Activated T-cell treated with anti-CD3 and anti-CD28 coated beads, Interleukin-2, amount 50 U/mL, for 24 hours (primary cell): Measurements from ENCODE around the gene BRPF1.

Experiments used
- DNase-seq: peaks from one replicate; pipeline ENCODE4 v3.0.0-alpha.2; 2020
- H3K27ac Mint-ChIP-seq: 2 replicates; pipeline ENCODE4 v1.8.0; 2020; ENCODE audit warnings: mild to moderate bottlenecking, mixed read lengths
- H3K27me3 Mint-ChIP-seq: 2 replicates; pipeline ENCODE4 v1.8.0; 2020; ENCODE audit warnings: mixed read lengths
- H3K36me3 Mint-ChIP-seq: 2 replicates; pipeline ENCODE4 v1.8.0; 2020; ENCODE audit warnings: low read depth, mixed read lengths
- H3K4me1 Mint-ChIP-seq: 2 replicates; pipeline ENCODE4 v1.8.0; 2020; ENCODE audit warnings: low read depth, mixed read lengths
- H3K4me3 Mint-ChIP-seq: 2 replicates; pipeline ENCODE4 v1.8.0; 2020; ENCODE audit warnings: mild to moderate bottlenecking, moderate library complexity, mixed read lengths
- H3K9me3 Mint-ChIP-seq: 2 replicates; pipeline ENCODE4 v1.8.0; 2020; ENCODE audit warnings: mixed read lengths

BRPF1 gene

DNA sequence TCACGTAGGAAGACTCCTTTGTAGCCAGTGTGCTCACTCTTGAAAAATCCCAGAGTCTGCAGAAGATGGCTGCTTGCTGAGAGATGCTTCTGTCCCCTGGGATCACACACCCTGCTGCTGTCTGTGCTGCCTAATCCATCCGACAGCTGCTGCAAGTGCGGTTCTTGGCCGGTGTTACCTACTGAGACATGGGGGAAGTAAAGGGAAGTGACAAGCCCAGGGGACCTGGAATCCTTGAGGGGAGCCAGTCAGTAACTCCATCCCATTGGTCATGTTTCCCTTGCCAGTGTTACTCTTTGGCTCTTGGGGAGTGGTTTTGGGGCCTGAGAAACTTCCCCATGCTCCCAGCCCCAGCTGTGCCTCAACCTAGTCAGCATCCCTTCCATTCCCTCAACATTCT lies 36.2 kb upstream of the BRPF1 start:
- H3K27me3 Mint-ChIP-seq, result no peaks in the 10 kb centered on the region
- H3K4me1 Mint-ChIP-seq, result no peaks in the 10 kb centered on the region
- DNase-seq, result no peak
- no peak overlapping the region for H3K4me3 Mint-ChIP-seq
- peaks cover 93% of the 10 kb centered on the region for H3K36me3 Mint-ChIP-seq
- H3K27ac Mint-ChIP-seq, result no peak overlapping the region
- H3K9me3 Mint-ChIP-seq, result no peaks in the 10 kb centered on the region

DNA sequence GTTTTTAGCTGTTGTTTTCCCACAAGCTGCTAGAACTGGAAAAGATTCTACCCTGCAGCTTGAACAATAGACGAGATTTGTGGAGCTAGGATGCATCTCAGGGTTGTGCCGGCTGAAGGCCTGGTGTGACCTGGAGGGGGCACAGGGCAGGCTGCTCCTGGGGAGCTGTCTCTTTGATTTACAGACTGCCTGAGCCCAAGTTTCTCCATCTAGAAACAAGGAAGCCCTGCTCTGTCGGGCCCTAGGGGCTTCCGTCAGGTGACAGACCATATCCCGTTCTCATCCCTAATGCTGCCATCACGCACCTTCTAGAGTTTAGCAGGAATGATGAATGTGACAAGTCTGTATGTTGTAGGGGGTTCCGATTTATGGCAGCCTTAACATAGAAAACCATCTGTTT lies 35.8 kb upstream of the BRPF1 start:
- Mint-ChIP-seq H3K27ac (no peak overlapping the region), H3K9me3 (no peaks in the 10 kb centered on the region), H3K4me3 (no peak overlapping the region), H3K27me3 (no peaks in the 10 kb centered on the region), H3K4me1 (no peaks in the 10 kb centered on the region), H3K36me3 (peaks cover 90% of the 10 kb centered on the region)
- no peak for DNase-seq

DNA sequence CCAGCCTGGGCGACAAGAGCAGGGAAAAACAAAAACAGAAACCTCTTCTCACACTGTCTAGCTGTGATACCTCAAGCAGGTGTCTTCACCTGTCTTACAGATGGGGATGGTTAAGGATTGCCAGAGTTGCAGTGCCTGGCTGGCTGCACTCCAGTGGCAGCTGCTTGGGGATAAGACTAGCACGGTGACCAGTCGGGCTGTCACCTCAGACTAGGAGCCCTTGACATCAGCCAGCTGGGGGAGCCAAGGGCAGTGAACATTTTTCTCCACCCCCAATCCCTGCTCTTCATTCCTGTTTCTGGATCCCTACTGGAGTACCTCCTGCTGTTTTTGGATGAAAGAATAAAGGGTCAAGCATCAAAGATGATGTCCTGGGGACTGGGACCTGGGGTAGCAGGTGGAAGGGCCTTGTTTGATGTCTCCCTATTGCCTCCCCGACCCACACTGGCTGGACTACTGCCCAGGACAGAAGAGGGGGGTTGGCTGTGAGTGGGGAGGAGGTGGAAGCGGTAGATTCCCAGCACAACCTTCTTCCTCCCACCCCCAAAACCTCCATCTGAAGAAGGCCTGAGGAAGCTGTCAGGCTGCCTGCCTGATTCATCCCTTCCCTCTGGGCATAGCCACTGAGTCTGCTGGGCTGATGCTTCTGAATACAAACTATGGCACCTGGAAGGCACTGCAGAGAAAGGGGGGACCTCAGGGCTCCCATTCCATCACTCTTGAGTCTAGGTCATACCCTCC lies 34.9 kb upstream of the BRPF1 start:
- H3K4me1 Mint-ChIP-seq, result no peaks in the 10 kb centered on the region
- H3K4me3 Mint-ChIP-seq, result no peak overlapping the region
- no peaks in the 10 kb centered on the region for H3K9me3 Mint-ChIP-seq
- no peaks in the 10 kb centered on the region for H3K27me3 Mint-ChIP-seq
- peaks cover 90% of the 10 kb centered on the region for H3K36me3 Mint-ChIP-seq
- H3K27ac Mint-ChIP-seq, result no peak overlapping the region
- no peak for DNase-seq

DNA sequence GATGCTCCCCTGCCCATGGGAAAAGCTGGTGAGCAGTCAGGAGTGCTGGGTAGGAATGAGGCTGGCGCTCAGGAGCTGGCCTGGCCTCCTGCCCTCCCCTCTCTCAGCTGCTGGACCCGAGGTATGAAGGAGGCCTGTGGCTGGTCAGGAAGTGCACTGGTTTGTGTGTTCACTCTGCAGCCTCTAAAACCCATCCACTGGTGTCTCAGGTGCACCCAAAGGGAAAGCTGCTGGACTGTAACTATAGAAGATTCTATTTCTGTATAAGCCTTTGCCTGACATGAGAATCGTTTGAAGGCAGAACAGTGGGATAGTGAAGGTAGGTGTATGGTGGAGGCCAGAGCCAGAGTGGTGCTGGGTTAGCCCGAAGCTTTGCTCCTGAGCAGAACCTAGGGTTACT lies 33.6 kb upstream of the BRPF1 start:
- Mint-ChIP-seq H3K27me3 (peaks cover 1% of the 10 kb centered on the region), H3K9me3 (no peaks in the 10 kb centered on the region), H3K27ac (no peak overlapping the region), H3K4me1 (no peaks in the 10 kb centered on the region), H3K36me3 (peaks cover 89% of the 10 kb centered on the region), H3K4me3 (no peak overlapping the region)
- DNase-seq, result no peak

DNA sequence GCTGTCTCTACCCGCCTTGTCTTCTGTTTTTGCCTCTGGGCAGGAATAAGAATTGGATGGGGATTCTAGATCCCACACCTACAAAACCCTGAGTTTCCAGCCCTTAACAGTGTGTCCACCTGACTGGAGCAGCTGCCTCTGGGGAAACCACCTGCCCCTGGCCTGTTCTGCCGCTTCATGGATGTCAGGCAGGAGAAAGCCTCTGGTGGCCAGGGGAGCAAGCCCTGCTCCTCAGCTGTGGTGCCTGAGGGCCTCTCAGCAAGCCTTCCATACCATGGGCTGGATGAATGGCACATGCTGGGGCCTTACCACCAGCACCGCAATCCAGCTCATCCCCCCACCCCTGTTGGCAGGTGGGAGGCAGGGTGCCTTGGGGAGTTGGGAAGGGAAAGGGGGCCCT lies 33.2 kb upstream of the BRPF1 start:
- no peak for DNase-seq
- no peak overlapping the region for H3K4me3 Mint-ChIP-seq
- H3K27ac Mint-ChIP-seq, result no peak overlapping the region
- peaks cover 1% of the 10 kb centered on the region for H3K4me1 Mint-ChIP-seq
- peaks cover 89% of the 10 kb centered on the region for H3K36me3 Mint-ChIP-seq
- H3K27me3 Mint-ChIP-seq, result peaks cover 5% of the 10 kb centered on the region
- no peaks in the 10 kb centered on the region for H3K9me3 Mint-ChIP-seq

DNA sequence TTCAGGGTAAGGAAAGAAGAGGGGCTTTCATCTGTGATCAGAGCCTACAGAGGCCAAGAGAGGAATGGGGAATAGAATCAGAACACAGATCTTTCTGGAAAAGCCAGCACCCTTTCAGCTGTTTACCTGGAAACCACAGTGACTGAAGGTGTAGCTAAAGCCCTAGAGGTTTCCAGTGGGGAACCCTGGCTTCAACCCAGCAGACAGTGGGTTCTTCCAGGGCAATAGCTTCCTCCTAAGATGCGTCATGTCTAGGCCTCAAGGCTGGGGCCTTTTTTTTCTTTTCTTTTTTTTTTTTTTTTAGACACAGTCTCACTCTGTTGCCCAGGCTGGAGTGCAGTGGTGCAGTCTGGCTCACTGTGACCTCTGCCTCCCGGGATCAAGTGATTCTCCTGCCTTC lies 31.0 kb upstream of the BRPF1 start:
- H3K4me3 Mint-ChIP-seq, result no peak overlapping the region
- no peak overlapping the region for H3K27ac Mint-ChIP-seq
- H3K27me3 Mint-ChIP-seq, result peaks cover 21% of the 10 kb centered on the region
- H3K36me3 Mint-ChIP-seq, result peaks cover 69% of the 10 kb centered on the region
- H3K9me3 Mint-ChIP-seq, result no peaks in the 10 kb centered on the region
- peaks cover 12% of the 10 kb centered on the region for H3K4me1 Mint-ChIP-seq
- no peak for DNase-seq

DNA sequence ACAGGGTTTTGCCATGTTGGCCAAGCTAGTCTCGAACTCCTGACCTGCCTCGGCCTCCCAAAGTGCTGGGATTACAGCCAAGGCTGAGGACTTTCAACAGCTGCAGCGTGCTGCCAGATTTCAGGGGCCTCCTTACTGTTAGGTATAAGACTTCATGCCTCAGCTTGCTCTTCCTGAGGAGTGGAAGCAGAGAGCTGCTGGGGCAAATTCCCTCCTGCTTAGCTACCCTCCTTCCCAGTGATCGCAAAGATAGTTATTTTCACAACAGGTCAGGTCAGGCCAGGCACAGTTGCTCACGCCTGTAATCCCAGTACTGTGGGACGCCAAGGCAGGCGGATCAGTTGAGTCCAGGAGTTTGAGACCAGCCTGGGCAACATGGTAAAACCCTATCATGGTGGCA lies 30.5 kb upstream of the BRPF1 start:
- peaks cover 12% of the 10 kb centered on the region for H3K4me1 Mint-ChIP-seq
- H3K27ac Mint-ChIP-seq, result no peak overlapping the region
- no peak overlapping the region for H3K4me3 Mint-ChIP-seq
- H3K36me3 Mint-ChIP-seq, result peaks cover 64% of the 10 kb centered on the region
- H3K27me3 Mint-ChIP-seq, result peaks cover 26% of the 10 kb centered on the region
- no peaks in the 10 kb centered on the region for H3K9me3 Mint-ChIP-seq
- DNase-seq, result no peak

DNA sequence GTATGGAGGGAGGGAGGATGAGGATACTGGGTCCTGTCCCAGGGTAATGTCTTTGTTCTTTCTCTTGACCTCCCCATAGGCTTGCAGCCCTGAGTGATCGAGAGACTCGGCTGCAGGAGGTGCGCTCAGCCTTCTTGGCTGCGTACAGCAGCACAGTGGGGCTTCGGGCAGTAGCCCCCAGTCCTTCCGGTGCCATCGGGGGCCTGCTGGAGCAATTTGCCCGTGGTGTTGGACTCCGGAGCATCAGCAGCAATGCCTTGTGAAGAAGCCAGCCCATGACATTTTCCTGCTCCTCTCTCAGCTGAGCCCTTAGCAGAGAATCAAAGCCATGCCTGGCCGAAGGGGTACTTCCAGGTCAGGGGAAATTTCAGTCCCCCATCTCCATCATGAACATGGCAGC lies 29.8 kb upstream of the BRPF1 start:
- DNase-seq, result no peak
- Mint-ChIP-seq H3K9me3 (no peaks in the 10 kb centered on the region), H3K27ac (no peak overlapping the region), H3K4me1 (peaks cover 12% of the 10 kb centered on the region), H3K4me3 (no peak overlapping the region), H3K27me3 (peaks cover 29% of the 10 kb centered on the region), H3K36me3 (peaks cover 57% of the 10 kb centered on the region)

DNA sequence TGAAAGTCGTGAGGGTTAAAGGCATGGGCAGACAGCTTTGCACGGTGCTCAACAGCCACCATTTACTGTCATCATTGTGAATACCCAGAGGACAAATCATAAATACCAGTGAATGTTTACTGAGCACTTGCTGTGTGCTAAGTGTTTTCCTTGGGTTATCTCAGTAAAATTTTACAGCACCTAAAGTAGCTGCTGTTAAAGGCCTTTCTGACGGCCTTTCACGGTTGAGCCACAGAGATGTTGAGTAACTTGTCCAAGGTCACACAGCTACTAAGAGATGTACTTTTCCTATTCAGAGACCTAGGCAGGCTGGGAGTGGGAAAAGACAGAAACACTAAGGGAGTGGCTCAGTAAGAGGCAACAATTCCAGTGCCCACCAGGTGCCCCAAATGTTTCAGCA lies 28.3 kb upstream of the BRPF1 start:
- H3K27me3 Mint-ChIP-seq, result peaks cover 29% of the 10 kb centered on the region
- no peak overlapping the region for H3K27ac Mint-ChIP-seq
- peaks cover 12% of the 10 kb centered on the region for H3K4me1 Mint-ChIP-seq
- H3K4me3 Mint-ChIP-seq, result no peak overlapping the region
- peaks cover 42% of the 10 kb centered on the region for H3K36me3 Mint-ChIP-seq
- H3K9me3 Mint-ChIP-seq, result no peaks in the 10 kb centered on the region
- DNase-seq, result no peak

DNA sequence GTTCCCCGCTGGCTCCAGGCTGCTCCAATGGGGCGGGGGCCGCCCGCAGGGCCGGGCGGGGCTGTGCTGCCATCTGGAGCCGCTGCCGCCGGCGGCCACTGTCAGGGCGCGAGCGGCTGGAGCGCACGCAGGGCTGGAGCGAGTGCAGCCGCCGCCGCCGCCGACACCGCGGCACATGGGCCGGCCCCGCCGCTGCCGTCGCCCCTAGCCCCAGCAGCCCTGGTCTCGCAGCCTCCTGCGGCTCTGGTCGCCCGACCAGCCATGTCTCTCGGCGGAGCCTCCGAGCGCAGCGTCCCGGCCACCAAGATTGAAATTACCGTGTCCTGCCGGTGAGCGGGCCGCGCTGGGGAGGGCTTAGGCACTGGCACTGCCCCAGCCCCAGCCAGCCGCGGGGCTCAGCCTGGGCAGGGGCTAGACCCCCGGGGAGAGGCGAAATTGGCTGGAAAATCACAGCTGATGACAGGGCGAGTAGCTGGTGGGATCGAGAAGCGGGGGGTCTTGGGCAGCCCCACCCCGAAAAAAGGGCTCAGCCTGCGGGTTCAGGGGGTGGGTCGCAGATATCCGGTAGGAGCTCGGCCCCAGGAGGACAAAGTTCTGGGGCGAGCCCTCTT lies 27.7 kb upstream of the BRPF1 start, which contains the start of gene CPNE9:
Gene CPNE9, plus strand, starts transcription at position 98 of the 611 bp plus-strand sequence. Its CDS starts 164 bp downstream, at position 262.
- Mint-ChIP-seq H3K27me3 (peaks cover 29% of the 10 kb centered on the region), H3K36me3 (peaks cover 37% of the 10 kb centered on the region), H3K4me3 (peak within 1 kb of the TSS; percentile 53)

DNA sequence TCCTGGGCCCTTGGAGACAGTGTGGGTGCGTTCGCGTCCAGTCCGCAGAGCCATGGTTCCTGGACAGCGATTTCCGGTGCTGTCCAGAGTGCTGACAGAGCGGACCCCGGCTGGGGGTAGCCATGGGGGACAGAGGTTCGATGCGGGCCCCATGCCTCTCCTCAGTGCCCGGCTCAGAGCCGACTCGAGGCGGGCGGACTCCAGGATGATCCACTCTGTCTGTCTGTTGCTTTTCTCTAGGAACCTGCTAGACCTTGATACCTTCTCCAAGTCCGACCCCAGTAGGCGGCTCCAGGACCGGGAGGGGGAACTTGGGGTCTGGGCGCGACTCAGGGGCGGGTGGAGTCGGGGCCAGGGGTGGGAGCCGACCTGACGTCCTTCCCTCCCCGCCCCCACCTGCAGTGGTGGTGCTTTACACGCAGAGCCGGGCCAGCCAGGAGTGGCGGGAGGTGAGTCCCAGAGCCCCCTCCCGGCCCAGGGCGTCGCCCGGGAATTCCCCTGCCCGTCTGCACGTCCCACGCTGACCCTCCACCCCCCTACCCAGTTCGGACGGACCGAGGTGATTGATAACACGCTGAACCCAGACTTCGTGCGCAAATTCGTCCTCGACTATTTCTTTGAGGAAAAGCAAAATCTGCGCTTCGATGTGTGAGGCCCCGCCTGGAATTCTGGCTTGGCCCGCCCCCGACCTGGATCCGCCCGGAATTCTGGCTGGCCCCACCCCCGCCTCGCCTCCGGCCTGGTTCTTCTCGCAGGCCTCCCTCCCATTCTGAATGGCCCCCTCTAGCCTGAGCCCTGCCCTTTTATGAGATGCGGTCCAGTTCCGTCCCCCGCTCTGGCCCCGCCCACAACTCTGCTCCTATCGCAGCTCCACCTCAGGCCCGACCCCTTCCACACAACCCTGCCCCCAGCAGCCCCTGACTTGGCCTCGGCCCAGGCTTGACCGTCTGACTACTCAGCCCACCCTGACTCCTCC lies 26.9 kb upstream of the BRPF1 start:
- peaks cover 12% of the 10 kb centered on the region for H3K4me1 Mint-ChIP-seq
- DNase-seq, result peak; percentile 49

More for the DNA sequence above, 27.7 kb upstream of the BRPF1 start, which contains the start of gene CPNE9:
- peaks cover 12% of the 10 kb centered on the region for H3K4me1 Mint-ChIP-seq
- no peak for DNase-seq
- H3K27ac Mint-ChIP-seq, result no peak within 1 kb of the TSS
- H3K9me3 Mint-ChIP-seq, result no peaks in the 10 kb centered on the region

DNA sequence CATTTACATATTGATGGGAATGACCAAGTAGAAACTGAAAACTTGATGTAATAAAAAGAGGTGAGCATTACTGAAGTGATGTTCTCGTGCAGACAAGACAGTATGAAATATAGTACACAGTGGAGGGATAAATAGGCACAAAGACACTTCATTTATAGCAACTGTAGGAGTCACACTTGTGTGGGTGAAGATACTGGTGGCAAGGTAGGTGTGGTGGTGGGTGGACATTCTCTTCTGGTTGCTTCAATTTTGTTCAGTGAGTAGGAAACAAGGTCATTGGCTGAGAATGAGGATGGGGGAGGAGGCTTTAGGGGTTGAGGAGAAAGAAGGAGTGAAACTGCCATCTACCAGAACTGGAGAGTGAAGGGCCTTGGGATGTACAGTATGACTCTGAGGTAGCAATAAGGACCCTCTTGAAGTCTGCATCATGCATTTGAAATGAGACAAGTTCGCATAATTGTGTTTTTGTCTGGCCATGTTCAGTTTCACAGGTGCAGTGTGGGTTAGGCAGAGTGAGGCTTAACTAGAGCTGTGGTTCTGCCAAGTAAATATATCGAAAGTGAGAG lies 21.3 kb upstream of the BRPF1 start:
- H3K9me3 Mint-ChIP-seq, result no peaks in the 10 kb centered on the region
- no peaks in the 10 kb centered on the region for H3K36me3 Mint-ChIP-seq
- DNase-seq, result no peak

More for the DNA sequence above, 26.9 kb upstream of the BRPF1 start:
- no peaks in the 10 kb centered on the region for H3K9me3 Mint-ChIP-seq
- peaks cover 32% of the 10 kb centered on the region for H3K36me3 Mint-ChIP-seq
- no peak overlapping the region for H3K27ac Mint-ChIP-seq
- H3K4me3 Mint-ChIP-seq, result peak overlapping the region; percentile 53
- peaks cover 29% of the 10 kb centered on the region for H3K27me3 Mint-ChIP-seq

DNA sequence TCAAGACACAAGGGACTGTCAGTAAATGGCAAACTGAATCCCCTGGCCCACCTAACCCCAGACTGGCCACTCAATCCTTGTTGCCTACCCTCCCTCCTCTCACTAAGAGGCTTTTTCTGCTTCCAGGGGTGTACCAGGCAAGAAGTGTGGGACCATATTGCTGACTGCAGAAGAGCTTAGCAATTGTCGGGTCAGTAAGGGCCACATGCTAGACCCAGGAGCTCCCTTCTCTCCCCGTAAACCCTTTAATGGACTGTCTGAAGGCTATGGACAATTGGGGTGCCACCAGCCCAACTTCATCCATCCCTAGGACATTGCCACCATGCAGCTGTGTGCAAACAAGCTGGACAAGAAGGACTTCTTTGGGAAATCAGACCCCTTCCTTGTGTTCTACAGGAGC lies 19.1 kb upstream of the BRPF1 start:
- no peak for DNase-seq
- H3K9me3 Mint-ChIP-seq, result no peaks in the 10 kb centered on the region
- H3K27me3 Mint-ChIP-seq, result no peaks in the 10 kb centered on the region
- H3K27ac Mint-ChIP-seq, result no peak overlapping the region
- H3K36me3 Mint-ChIP-seq, result no peaks in the 10 kb centered on the region
- peaks cover 8% of the 10 kb centered on the region for H3K4me1 Mint-ChIP-seq
- H3K4me3 Mint-ChIP-seq, result no peak overlapping the region

More for the DNA sequence above, 21.3 kb upstream of the BRPF1 start:
- no peak overlapping the region for H3K27ac Mint-ChIP-seq
- peaks cover 10% of the 10 kb centered on the region for H3K27me3 Mint-ChIP-seq
- H3K4me1 Mint-ChIP-seq, result peaks cover 3% of the 10 kb centered on the region
- no peak overlapping the region for H3K4me3 Mint-ChIP-seq

DNA sequence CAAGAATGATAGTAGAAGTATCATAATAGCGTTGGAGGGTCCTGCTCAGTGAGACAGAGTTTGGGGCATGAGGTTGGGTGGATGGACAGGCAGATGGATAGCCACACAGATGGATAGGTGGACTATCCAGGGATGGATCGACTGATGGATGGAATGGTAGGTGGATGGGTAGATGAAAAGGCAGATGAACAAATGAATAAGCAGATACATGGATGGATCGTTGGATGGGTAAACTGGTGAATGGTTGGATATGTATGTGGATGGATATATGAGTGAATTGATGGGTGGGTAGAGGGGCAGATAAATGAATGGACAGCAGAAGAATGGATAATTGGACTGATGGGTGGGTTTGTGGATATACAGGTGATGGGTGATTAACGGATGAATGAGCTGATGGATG lies 18.4 kb upstream of the BRPF1 start:
- H3K27me3 Mint-ChIP-seq, result no peaks in the 10 kb centered on the region
- no peak overlapping the region for H3K4me3 Mint-ChIP-seq
- H3K9me3 Mint-ChIP-seq, result no peaks in the 10 kb centered on the region
- H3K36me3 Mint-ChIP-seq, result no peaks in the 10 kb centered on the region
- no peak overlapping the region for H3K27ac Mint-ChIP-seq
- no peak for DNase-seq
- H3K4me1 Mint-ChIP-seq, result peaks cover 12% of the 10 kb centered on the region
